HEK293 (cell line): ENCODE results near the gene FUT6.

ENCODE experiments used
- CTCF ChIP-seq: fragments of 450-650 bp; formaldehyde crosslinking; IDR thresholded peaks from 2 replicates; pipeline ENCODE4 v1.5.1; 2016; ENCODE audit warnings: missing biosample characterization, missing genetic modification characterization
- HOXA7 ChIP-seq: sonication (generic); formaldehyde crosslinking; IDR thresholded peaks from 2 replicates; pipeline ENCODE4 v1.8.1; 2022; ENCODE audit warnings: missing genetic modification reagents, borderline replicate concordance
- PBX3 ChIP-seq: sonication (generic); formaldehyde crosslinking; IDR thresholded peaks from 2 replicates; pipeline ENCODE4 v1.8.1; 2022; ENCODE audit warnings: mild to moderate bottlenecking, moderate library complexity, missing genetic modification reagents
- YY1 ChIP-seq: fragments of 450-650 bp; formaldehyde crosslinking; IDR thresholded peaks from 2 replicates; pipeline ENCODE4 v1.5.1; 2018; ENCODE audit warnings: missing biosample characterization, missing genetic modification characterization
- ZBTB1 ChIP-seq: fragments of 450-650 bp; formaldehyde crosslinking; IDR thresholded peaks from 2 replicates; pipeline ENCODE4 v1.5.1; 2016; ENCODE audit warnings: missing biosample characterization, missing genetic modification characterization
- ZNF132 ChIP-seq: fragments of 450-650 bp; formaldehyde crosslinking; IDR thresholded peaks from 2 replicates; pipeline ENCODE4 v1.5.1; 2017; ENCODE audit warnings: missing biosample characterization, missing genetic modification characterization, borderline replicate concordance
- ZNF138 ChIP-seq: fragments of 450-650 bp; formaldehyde crosslinking; IDR thresholded peaks from 2 replicates; pipeline ENCODE4 v1.5.1; 2016; ENCODE audit warnings: missing biosample characterization, missing genetic modification characterization, borderline replicate concordance
- ZNF140 ChIP-seq: fragments of 450-650 bp; formaldehyde crosslinking; IDR thresholded peaks from 2 replicates; pipeline ENCODE4 v1.5.1; 2016; ENCODE audit warnings: missing biosample characterization, missing genetic modification characterization
- ZNF274 ChIP-seq, 2 experiments: fragments of 200-500 bp in 1 of 2; fragments of 450-650 bp in 1 of 2; sonication (Bioruptor generic) in 1 of 2; formaldehyde crosslinking in 1 of 2; IDR thresholded peaks; 2 replicates each; pipeline versions ENCODE4 v1.5.1 to v1.6.1; 2014 to 2016; ENCODE audit warnings: borderline replicate concordance in 1 of 2, inconsistent platforms in 1 of 2, low read length in 1 of 2, missing biosample characterization in 1 of 2, missing genetic modification characterization in 1 of 2
- ZNF398 ChIP-seq: fragments of 450-650 bp; formaldehyde crosslinking; IDR thresholded peaks from 2 replicates; pipeline ENCODE4 v1.5.1; 2017; ENCODE audit warnings: missing biosample characterization, missing genetic modification characterization
- ZNF76 ChIP-seq: fragments of 450-650 bp; formaldehyde crosslinking; IDR thresholded peaks from 2 replicates; pipeline ENCODE4; 2016; ENCODE audit warnings: low read depth, missing biosample characterization, missing genetic modification characterization, borderline replicate concordance
- ZNF785 ChIP-seq: fragments of 450-650 bp; formaldehyde crosslinking; IDR thresholded peaks from 2 replicates; pipeline ENCODE4 v1.5.1; 2016; ENCODE audit warnings: missing biosample characterization, missing genetic modification characterization
- ZNF830 ChIP-seq: fragments of 450-650 bp; IDR thresholded peaks from 2 replicates; pipeline ENCODE4 v1.5.0; 2018; ENCODE audit warnings: missing biosample characterization, missing genetic modification characterization, low read depth, mild to moderate bottlenecking, moderate library complexity

GRCh38 chr19:5809469-5809868 lies 30.0 kb downstream of the FUT6 start:
- no peak for TF ChIP-seq ZNF785 (tag by site-specific recombination)
- TF ChIP-seq ZNF140 (tag by site-specific recombination): no peak
- TF ChIP-seq ZNF830: no peak
- TF ChIP-seq ZNF76 (tag by site-specific recombination): no peak
- TF ChIP-seq YY1 (tag by site-specific recombination): no peak
- TF ChIP-seq ZNF132: no peak
- TF ChIP-seq HOXA7 (CRISPR knock-in tag): no peak
- TF ChIP-seq PBX3: no peak
- no peak for TF ChIP-seq CTCF (tag by site-specific recombination)
- no peak for TF ChIP-seq ZNF274 (IDR thresholded peaks at IDR 0.05; ENCODE audit: low read length)
- no peak for TF ChIP-seq ZNF274 (tag by site-specific recombination; IDR thresholded peaks at IDR 0.05; ENCODE audit: borderline replicate concordance)
- TF ChIP-seq ZNF398: no peak
- no peak for TF ChIP-seq ZNF138 (tag by site-specific recombination)
- TF ChIP-seq ZBTB1 (tag by site-specific recombination): no peak
